Kidney epithelial cell (primary cell): ENCODE measurements around the gene RNASEH1. TPM values are rescaled to one million over a fixed set of nuclear protein-coding genes. Genes with fewer than 3 reads are reported as not detected.

Experiments
- DNase-seq: peaks from one replicate; pipeline ENCODE4 v3.0.0-alpha.2; 2010; ENCODE audit warnings: low read depth
- H3K27me3 ChIP-seq: 2 replicates; pipeline ENCODE4 v1.6.0; 2011; ENCODE audit warnings: low read length; ENCODE audit not compliant: control insufficient read depth, insufficient read depth
- H3K36me3 ChIP-seq: 2 replicates; pipeline ENCODE4 v1.5.1; 2011; ENCODE audit warnings: low read length; ENCODE audit not compliant: control insufficient read depth, insufficient read depth
- H3K4me3 ChIP-seq: 2 replicates; pipeline ENCODE4 v1.5.1; 2011; ENCODE audit warnings: low read depth, mild to moderate bottlenecking, control low read depth, low read length
- total RNA-seq: library from RNA; depleted of rRNA; stranded (reverse); fragments of >200 nt; gene quantifications from 2 replicates; pipeline ENCODE4 v1.2.3, GENCODE V29; 2015
- TF ChIP-seq, protein P1 (sequence below): IDR thresholded peaks from 2 replicates; pipeline ENCODE4 v1.5.1; 2011; ENCODE audit warnings: mild to moderate bottlenecking, moderate library complexity, low read length, control low read depth, inconsistent platforms; ENCODE audit not compliant: insufficient read depth, poor library complexity, severe bottlenecking

The RNASEH1 gene
- total RNA-seq, 1 donor from 2014 or later = 43.0 TPM

DNA sequence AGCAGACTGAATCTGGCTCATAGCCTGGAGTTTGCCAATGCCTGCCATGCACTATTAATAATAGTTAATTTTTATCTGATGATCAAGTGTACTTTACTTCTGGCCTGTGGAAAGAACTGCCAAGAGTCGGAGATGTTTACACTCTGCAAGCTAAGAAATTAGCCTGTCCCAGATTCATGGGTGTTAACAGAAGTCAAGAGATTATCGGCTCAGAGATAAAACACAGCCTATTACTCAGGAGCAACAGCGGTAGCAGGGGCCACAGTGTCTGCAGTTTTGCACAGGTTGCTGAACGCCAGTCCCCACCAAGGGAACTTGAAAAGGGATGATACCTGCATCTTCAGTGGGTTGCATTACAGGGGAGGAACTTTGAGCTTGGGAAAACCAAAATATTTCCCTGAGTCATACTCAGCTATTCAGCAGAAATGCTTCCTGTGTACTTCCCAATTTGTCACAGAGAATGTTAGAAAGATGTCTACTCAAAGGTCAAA, 34.5 kb downstream of the RNASEH1 start:
- no peak overlapping the region for H3K4me3 ChIP-seq
- no peak for DNase-seq
- TF ChIP-seq, protein P1, sequence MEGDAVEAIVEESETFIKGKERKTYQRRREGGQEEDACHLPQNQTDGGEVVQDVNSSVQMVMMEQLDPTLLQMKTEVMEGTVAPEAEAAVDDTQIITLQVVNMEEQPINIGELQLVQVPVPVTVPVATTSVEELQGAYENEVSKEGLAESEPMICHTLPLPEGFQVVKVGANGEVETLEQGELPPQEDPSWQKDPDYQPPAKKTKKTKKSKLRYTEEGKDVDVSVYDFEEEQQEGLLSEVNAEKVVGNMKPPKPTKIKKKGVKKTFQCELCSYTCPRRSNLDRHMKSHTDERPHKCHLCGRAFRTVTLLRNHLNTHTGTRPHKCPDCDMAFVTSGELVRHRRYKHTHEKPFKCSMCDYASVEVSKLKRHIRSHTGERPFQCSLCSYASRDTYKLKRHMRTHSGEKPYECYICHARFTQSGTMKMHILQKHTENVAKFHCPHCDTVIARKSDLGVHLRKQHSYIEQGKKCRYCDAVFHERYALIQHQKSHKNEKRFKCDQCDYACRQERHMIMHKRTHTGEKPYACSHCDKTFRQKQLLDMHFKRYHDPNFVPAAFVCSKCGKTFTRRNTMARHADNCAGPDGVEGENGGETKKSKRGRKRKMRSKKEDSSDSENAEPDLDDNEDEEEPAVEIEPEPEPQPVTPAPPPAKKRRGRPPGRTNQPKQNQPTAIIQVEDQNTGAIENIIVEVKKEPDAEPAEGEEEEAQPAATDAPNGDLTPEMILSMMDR = no peak

DNA sequence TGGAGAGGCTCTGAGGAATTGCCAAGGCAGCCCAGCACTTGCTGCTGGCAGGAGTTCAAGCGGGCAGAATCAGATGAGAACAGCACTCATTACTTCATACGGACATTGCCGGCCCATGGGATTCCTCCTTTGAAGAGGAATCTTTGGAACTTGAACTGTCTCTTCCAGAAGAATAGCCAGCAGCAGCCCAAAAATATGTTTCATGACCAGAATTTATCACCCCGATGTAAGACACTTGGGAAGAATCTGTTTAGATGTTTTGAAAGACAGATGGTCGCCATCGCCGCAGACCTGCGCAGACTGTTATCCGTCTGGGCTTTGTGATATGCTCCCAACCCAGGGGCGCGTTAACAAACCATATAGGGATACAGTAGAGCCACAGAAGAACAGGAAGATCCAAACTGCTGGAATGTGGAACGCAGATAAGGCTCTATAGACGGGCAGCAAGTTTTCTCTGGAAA, 35.1 kb downstream of the RNASEH1 start:
- no peaks in the 10 kb centered on the region for H3K27me3 ChIP-seq
- TF ChIP-seq, protein P1 = no peak
- no peaks in the 10 kb centered on the region for H3K36me3 ChIP-seq
- H3K4me3 ChIP-seq = no peak overlapping the region
- DNase-seq = no peak

More for the DNA sequence above, 34.5 kb downstream of the RNASEH1 start:
- H3K36me3 ChIP-seq = no peaks in the 10 kb centered on the region
- H3K27me3 ChIP-seq = no peaks in the 10 kb centered on the region

DNA sequence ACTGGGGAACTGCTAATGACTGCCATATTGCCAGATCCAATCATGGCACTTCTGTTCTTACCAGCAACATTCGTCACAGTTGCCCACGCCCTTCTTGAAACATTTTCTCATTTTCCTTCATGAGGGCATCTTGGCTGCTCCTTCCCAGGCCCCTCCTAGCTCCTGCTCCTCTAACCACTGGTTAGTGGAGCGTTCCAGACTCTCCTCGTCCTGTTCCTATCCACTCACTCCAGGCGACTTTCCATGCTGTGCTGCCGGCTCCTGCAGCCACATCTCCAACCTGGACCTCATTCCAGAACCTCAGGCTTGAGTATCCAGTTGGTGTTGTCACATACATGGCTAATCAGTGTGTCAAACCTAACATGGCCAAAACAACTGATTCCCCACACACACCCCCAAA, 37.5 kb downstream of the RNASEH1 start:
- DNase-seq = no peak
- TF ChIP-seq, protein P1 = no peak
- Histone ChIP-seq H3K4me3 (no peak overlapping the region), H3K36me3 (no peaks in the 10 kb centered on the region), H3K27me3 (no peaks in the 10 kb centered on the region)

- no peak for DNase-seq
- H3K36me3 ChIP-seq = no peaks in the 10 kb centered on the region
- TF ChIP-seq, protein P1 = no peak
- peak within 1 kb of the TSS; percentile 72 for H3K4me3 ChIP-seq
- no peaks in the 10 kb centered on the region for H3K27me3 ChIP-seq
These were observed 38.6 kb downstream of the RNASEH1 start, which contains the start of gene ADI1 for GRCh38 chr2:3519255-3520205. Gene ADI1 (minus strand): TSS chr2:3519531. CDS start chr2:3519487, 44 bp downstream.

GRCh38 chr2:3518496-3519254, 39.5 kb downstream of the RNASEH1 start:
- TF ChIP-seq, protein P1 = no peak
- Histone ChIP-seq H3K36me3 (no peaks in the 10 kb centered on the region), H3K27me3 (no peaks in the 10 kb centered on the region), H3K4me3 (peak overlapping the region; percentile 72)
- DNase-seq = peak; percentile 85
